ENCODE results near the gene IL4R.

DNA sequence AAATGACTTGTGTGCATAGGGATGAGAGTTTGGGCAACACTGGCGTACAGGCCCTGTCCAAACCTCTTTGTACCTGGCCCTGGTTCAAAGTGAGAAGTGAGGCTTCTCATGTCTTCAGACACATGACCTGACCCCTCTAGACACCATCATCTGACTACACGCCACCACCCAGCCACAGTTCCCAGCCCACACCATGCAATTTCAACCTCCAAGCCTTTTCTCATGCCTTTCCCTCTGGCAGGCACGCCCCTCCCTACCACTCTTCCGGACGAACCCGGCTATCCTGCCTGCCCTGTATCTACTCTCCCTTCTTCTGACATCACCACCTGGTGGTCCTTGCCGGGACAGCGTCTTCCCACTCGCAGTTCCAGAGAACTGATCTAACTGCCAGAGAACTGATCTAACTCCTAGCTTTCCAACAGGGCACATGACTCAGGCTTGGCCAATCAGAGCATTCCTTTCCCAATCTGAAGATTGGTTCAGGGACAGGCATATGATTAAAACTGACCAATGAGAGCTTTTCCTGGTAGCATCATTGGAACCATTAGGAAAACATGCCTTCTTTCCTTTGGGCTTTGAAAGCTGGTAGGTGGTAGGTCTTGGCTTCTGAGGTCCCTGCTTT lies 61.1 kb downstream of the IL4R start:
- TF ChIP-seq, protein P1, sequence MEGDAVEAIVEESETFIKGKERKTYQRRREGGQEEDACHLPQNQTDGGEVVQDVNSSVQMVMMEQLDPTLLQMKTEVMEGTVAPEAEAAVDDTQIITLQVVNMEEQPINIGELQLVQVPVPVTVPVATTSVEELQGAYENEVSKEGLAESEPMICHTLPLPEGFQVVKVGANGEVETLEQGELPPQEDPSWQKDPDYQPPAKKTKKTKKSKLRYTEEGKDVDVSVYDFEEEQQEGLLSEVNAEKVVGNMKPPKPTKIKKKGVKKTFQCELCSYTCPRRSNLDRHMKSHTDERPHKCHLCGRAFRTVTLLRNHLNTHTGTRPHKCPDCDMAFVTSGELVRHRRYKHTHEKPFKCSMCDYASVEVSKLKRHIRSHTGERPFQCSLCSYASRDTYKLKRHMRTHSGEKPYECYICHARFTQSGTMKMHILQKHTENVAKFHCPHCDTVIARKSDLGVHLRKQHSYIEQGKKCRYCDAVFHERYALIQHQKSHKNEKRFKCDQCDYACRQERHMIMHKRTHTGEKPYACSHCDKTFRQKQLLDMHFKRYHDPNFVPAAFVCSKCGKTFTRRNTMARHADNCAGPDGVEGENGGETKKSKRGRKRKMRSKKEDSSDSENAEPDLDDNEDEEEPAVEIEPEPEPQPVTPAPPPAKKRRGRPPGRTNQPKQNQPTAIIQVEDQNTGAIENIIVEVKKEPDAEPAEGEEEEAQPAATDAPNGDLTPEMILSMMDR (IDR thresholded peaks at IDR 0.05): no peak
- TF ChIP-seq POLR2A (IDR thresholded peaks at IDR 0.05): no peak
